HG03159 (cell line): Measurements from ENCODE around the gene FAM219A.
"Not testable (repeated sequence)": the region's sequence is repeated elsewhere in the genome, so short reads cannot be mapped to it uniquely, and the experiment has no call there.

Experiments
- ATAC-seq: cut with Tn5 transposase; IDR thresholded peaks from one replicate; pipeline ENCODE4 v1.9.1; 2021; ENCODE audit warnings: mild to moderate bottlenecking, moderate library complexity; ENCODE audit not compliant: unreplicated experiment

The FAM219A gene

GRCh38 chr9:34363619-34364351 is 94.6 kb downstream of the FAM219A start:
- no peak for ATAC-seq

DNA sequence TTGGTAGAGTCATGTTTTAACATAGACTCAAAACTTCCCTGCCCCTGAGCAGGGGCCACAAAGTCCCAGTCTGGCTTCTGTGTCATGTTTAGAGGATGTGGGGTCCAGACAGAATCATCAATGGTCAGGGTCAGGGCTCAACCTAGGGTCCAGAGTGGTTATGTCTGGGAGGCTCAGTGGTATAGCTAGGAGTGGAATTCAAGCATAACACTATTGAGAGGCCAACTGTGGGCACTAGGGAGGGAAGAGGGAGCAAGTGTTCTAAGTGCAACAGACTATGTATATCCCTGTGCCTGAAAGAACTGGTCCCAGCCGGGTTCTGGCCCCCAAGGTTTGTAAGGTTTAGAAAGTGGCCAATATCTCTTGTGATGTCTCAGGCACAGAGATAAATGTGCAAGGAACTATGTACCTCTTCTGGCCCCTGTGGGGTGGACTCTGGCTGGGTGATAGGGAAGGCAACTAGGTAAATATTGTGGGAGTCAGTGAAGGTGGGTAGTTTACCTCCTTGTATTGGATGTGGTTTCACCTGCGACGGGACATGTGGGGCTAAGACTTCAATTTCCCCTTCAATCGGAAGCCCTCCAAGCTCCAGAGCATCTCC is 95.7 kb downstream of the FAM219A start:
- ATAC-seq, result no peak

DNA sequence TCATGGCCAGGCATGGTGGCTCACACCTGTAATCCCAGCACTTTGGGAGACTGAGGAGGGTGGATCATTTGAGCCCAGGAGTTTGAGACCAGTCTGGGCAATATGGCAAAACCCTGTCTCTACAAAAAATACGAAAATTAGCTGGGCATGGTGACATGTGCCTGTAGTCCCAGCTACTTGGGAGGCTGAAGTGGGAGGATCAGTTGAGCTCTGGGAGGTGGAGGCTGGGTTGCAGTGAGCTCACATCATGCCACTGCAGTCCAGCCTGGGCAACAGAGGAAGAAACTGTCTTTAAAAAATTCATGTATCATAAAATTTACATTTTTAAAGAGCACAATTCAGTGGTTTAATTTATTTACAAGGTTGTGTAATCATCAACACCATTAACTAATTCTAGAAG is 105.4 kb downstream of the FAM219A start:
- ATAC-seq, result not testable (repeated sequence)

GRCh38 chr9:34352122-34352652 is 106.2 kb downstream of the FAM219A start:
- ATAC-seq, result not testable (repeated sequence)

GRCh38 chr9:34349324-34349723 is 109.0 kb downstream of the FAM219A start:
- ATAC-seq, result no peak
